Left ventricle myocardium inferior (tissue), 1 donor: ENCODE results near the gene ZNF628. TPM values are rescaled to one million over a fixed set of nuclear protein-coding genes. Genes with fewer than 3 reads are reported as not detected.
"Not testable (repeated sequence)": the region's sequence is repeated elsewhere in the genome, so short reads cannot be mapped to it uniquely, and the experiment has no call there.

Source experiments
- DNase-seq: peaks from one replicate; pipeline ENCODE4 v3.0.0-alpha.2; 2020
- H3K27ac ChIP-seq: fragments of 200-600 bp; replicated peaks from 2 replicates; pipeline ENCODE4 v1.8.0; 2021
- H3K27me3 ChIP-seq: fragments of 200-600 bp; 2 replicates; pipeline ENCODE4 v1.8.0; 2021; ENCODE audit warnings: low read depth
- H3K36me3 ChIP-seq: fragments of 200-600 bp; 2 replicates; pipeline ENCODE4 v1.8.0; 2021
- H3K4me1 ChIP-seq: fragments of 200-600 bp; 2 replicates; pipeline ENCODE4 v1.8.0; 2021
- H3K4me3 ChIP-seq: fragments of 200-600 bp; 2 replicates; pipeline ENCODE4 v1.8.0; 2021; ENCODE audit warnings: mild to moderate bottlenecking, moderate library complexity
- H3K9me3 ChIP-seq: fragments of 200-600 bp; replicated peaks from 2 replicates; pipeline ENCODE4 v1.8.0; 2021
- CTCF ChIP-seq: fragments of 200-600 bp; IDR thresholded peaks from 2 replicates; pipeline ENCODE4 v1.8.0; 2021; ENCODE audit warnings: antibody characterized with exemption, mild to moderate bottlenecking, borderline replicate concordance
- intact Hi-C: fragments of 100-400 bp; cut with micrococcal nuclease; formaldehyde crosslinking; loops from one replicate; pipeline ENCODE4 v1.11.0; 2022
- total RNA-seq: library from RNA; stranded (reverse); fragmentation: NEBNext Ultra II Directional; extraction: Animal tissue kit (Norgen Biotek cat#: 25700); gene quantifications from one replicate; pipeline ENCODE4 v1.2.1, GENCODE V29; 2021
- donor health status: DM: no; HTN: yes; CAD: no; lungs with severe emphysema.

Gene ZNF628
- total RNA-seq, 1 donor from 2014 or later: 5.4 TPM

- Histone ChIP-seq H3K36me3 (peaks cover 17% of the 10 kb centered on the region), H3K9me3 (no peaks in the 10 kb centered on the region), H3K4me1 (peaks cover 26% of the 10 kb centered on the region), H3K27me3 (peaks cover 29% of the 10 kb centered on the region), H3K4me3 (no peak overlapping the region), H3K27ac (no peak overlapping the region)
- no peak for TF ChIP-seq CTCF
- intact Hi-C loops: no loop called here
- no peak for DNase-seq
These were observed 19.4 kb downstream of the ZNF628 start for GRCh38 chr19:55495646-55496349.

- DNase-seq, H3K9me3 ChIP-seq, intact Hi-C loops, H3K4me3 ChIP-seq, H3K27ac ChIP-seq: not testable (repeated sequence)
- H3K36me3 ChIP-seq: peaks cover 23% of the 10 kb centered on the region
- H3K27me3 ChIP-seq: peaks cover 27% of the 10 kb centered on the region
- H3K4me1 ChIP-seq: peaks cover 26% of the 10 kb centered on the region
These were observed 20.4 kb downstream of the ZNF628 start for GRCh38 chr19:55496820-55497219.

- no peak for TF ChIP-seq CTCF
- Histone ChIP-seq H3K27me3 (peaks cover 21% of the 10 kb centered on the region), H3K9me3 (no peaks in the 10 kb centered on the region), H3K27ac (no peak overlapping the region), H3K36me3 (peaks cover 23% of the 10 kb centered on the region), H3K4me1 (peaks cover 24% of the 10 kb centered on the region), H3K4me3 (no peak overlapping the region)
- intact Hi-C loops: no loop called here
- DNase-seq: no peak
These were observed 21.3 kb downstream of the ZNF628 start for GRCh38 chr19:55497763-55498162.

GRCh38 chr19:55498246-55498840, 21.9 kb downstream of the ZNF628 start:
- DNase-seq: no peak
- TF ChIP-seq CTCF: no peak
- H3K36me3 ChIP-seq: peaks cover 23% of the 10 kb centered on the region
- H3K9me3 ChIP-seq: no peaks in the 10 kb centered on the region
- peaks cover 16% of the 10 kb centered on the region for H3K27me3 ChIP-seq
- no peak overlapping the region for H3K4me3 ChIP-seq
- H3K27ac ChIP-seq: no peak overlapping the region
- intact Hi-C loops: no loop called here
- peaks cover 21% of the 10 kb centered on the region for H3K4me1 ChIP-seq

GRCh38 chr19:55500368-55500952, 24.0 kb downstream of the ZNF628 start:
- Histone ChIP-seq H3K27ac (no peak overlapping the region), H3K36me3 (peaks cover 23% of the 10 kb centered on the region), H3K4me3 (no peak overlapping the region), H3K9me3 (no peaks in the 10 kb centered on the region), H3K4me1 (peaks cover 16% of the 10 kb centered on the region), H3K27me3 (no peaks in the 10 kb centered on the region)
- no peak for DNase-seq
- intact Hi-C loops: no loop called here
- no peak for TF ChIP-seq CTCF
